Esophagus squamous epithelium (tissue), 4 donors: ENCODE data around the gene MED15.

Source experiments
- POLR2A ChIP-seq, 4 donors: fragments of 450-650 bp; IDR thresholded peaks; one replicate each; pipeline ENCODE4 v1.6.1; 2017; ENCODE audit warnings: antibody characterized with exemption in 4 of 4, mild to moderate bottlenecking in 4 of 4, moderate library complexity in 3 of 4
- TF ChIP-seq, protein P1 (sequence below), 6 experiments: fragments of 450-650 bp in 4 of 6; fragments of 200-600 bp in 2 of 6; sonication (generic) in 2 of 6; IDR thresholded peaks; one replicate each; pipeline ENCODE4 v1.5.1; 2016 to 2019; ENCODE audit warnings: antibody characterized with exemption in 6 of 6, mild to moderate bottlenecking in 4 of 6, moderate library complexity in 4 of 6

DNA sequence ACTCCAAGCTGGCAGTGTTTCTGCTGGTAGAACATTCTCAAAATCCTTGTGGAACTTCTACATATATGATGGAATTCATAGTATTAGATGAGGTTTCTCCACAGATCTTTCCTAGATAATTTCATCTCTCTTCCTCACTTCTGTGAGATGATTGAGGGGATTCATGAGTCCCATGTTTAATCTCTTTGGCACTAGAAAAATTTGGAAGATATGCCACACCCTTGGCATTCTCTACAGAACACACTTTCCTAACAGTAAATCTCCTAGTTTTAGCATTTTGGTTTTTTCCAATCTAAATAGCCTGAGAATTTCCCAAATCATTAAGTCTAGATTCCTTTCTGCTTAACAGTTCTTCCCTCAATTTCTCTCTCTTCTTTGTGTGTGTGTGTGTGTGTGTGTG, 35.3 kb downstream of the MED15 start:
- TF ChIP-seq, protein P1, sequence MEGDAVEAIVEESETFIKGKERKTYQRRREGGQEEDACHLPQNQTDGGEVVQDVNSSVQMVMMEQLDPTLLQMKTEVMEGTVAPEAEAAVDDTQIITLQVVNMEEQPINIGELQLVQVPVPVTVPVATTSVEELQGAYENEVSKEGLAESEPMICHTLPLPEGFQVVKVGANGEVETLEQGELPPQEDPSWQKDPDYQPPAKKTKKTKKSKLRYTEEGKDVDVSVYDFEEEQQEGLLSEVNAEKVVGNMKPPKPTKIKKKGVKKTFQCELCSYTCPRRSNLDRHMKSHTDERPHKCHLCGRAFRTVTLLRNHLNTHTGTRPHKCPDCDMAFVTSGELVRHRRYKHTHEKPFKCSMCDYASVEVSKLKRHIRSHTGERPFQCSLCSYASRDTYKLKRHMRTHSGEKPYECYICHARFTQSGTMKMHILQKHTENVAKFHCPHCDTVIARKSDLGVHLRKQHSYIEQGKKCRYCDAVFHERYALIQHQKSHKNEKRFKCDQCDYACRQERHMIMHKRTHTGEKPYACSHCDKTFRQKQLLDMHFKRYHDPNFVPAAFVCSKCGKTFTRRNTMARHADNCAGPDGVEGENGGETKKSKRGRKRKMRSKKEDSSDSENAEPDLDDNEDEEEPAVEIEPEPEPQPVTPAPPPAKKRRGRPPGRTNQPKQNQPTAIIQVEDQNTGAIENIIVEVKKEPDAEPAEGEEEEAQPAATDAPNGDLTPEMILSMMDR (IDR thresholded peaks at IDR 0.05), result no peak
- no peak for TF ChIP-seq POLR2A (IDR thresholded peaks at IDR 0.05)
